ENCODE data around the gene NDUFB5. TPM values are rescaled to one million over a fixed set of nuclear protein-coding genes. Genes with fewer than 3 reads are reported as not detected.

NDUFB5 gene
- total RNA-seq, 1 experiment from 2014 or later = 95.6 TPM

GRCh38 chr3:179655236-179655635 is 50.6 kb downstream of the NDUFB5 start (continued):
- no peak for TF ChIP-seq ZSCAN18 (CRISPR knock-in tag; IDR thresholded peaks at IDR 0.05)
- TF ChIP-seq ZMAT4 (CRISPR knock-in tag; IDR thresholded peaks at IDR 0.05) = no peak
- TF ChIP-seq JAZF1 (CRISPR knock-in tag; IDR thresholded peaks at IDR 0.05) = no peak
- TF ChIP-seq GABPB1 (CRISPR knock-in tag; IDR thresholded peaks at IDR 0.05) = no peak
- TF ChIP-seq HMGA2 (CRISPR knock-in tag; IDR thresholded peaks at IDR 0.05) = no peak
- TF ChIP-seq ATF1 (CRISPR knock-in tag; IDR thresholded peaks at IDR 0.05) = no peak
- TF ChIP-seq SMAD4 (CRISPR knock-in tag; IDR thresholded peaks at IDR 0.05) = no peak

- DNase-seq (ENCODE audit: low spot score) = no peak
- POLR2A ChIA-PET = no interaction called here
- 0 out of 2 replicates have a peak overlapping the region, but pooled peaks have one; percentile 55 for H3K27ac Mint-ChIP-seq
- CTCF ChIA-PET = interaction anchor here (1.2 to 2.7 kb wide), 2 partner anchors 9 to 109 kb away, joined by 4 to 21 read pairs; no protein-coding TSS in a partner anchor
- no peak for ATAC-seq
- peaks cover 14% of the 10 kb centered on the region for H3K36me3 Mint-ChIP-seq
- H3K4me1 Mint-ChIP-seq = peaks cover 47% of the 10 kb centered on the region
- no peak overlapping the region for H3K4me3 Mint-ChIP-seq
- H3K27me3 Mint-ChIP-seq (ENCODE audit: low read depth) = no peaks in the 10 kb centered on the region
- no peaks in the 10 kb centered on the region for H3K9me3 Mint-ChIP-seq
- TF ChIP-seq ZNF317 (CRISPR knock-in tag; IDR thresholded peaks at IDR 0.05; ENCODE audit: borderline replicate concordance, low read depth) (no peak), MAX (CRISPR knock-in tag; IDR thresholded peaks at IDR 0.05) (no peak), CREB1 (CRISPR knock-in tag; IDR thresholded peaks at IDR 0.05) (no peak), PRRX2 (CRISPR knock-in tag; IDR thresholded peaks at IDR 0.05) (no peak), IRF1 (CRISPR knock-in tag; IDR thresholded peaks at IDR 0.05) (no peak), MYBL2 (CRISPR knock-in tag; IDR thresholded peaks at IDR 0.05) (no peak), MXD4 (CRISPR knock-in tag; IDR thresholded peaks at IDR 0.05; ENCODE audit: borderline replicate concordance) (no peak), ZNF512 (CRISPR knock-in tag; IDR thresholded peaks at IDR 0.05; ENCODE audit: borderline replicate concordance) (no peak), ZNF423 (CRISPR knock-in tag; IDR thresholded peaks at IDR 0.05) (no peak), IRF2 (CRISPR knock-in tag; IDR thresholded peaks at IDR 0.05; ENCODE audit: borderline replicate concordance, low read depth) (no peak), NR3C1 (CRISPR knock-in tag; conservative IDR thresholded peaks at IDR 0.05; ENCODE audit: low read depth) (no peak), FOXP1 (CRISPR knock-in tag; IDR thresholded peaks at IDR 0.05; ENCODE audit: borderline replicate concordance) (no peak), OVOL2 (CRISPR knock-in tag; IDR thresholded peaks at IDR 0.05; ENCODE audit: borderline replicate concordance) (no peak), NR1H2 (CRISPR knock-in tag; IDR thresholded peaks at IDR 0.05) (no peak), E2F1 (CRISPR knock-in tag; IDR thresholded peaks at IDR 0.05) (no peak)
- TF ChIP-seq, protein P1, sequence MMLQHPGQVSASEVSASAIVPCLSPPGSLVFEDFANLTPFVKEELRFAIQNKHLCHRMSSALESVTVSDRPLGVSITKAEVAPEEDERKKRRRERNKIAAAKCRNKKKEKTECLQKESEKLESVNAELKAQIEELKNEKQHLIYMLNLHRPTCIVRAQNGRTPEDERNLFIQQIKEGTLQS (CRISPR knock-in tag; conservative IDR thresholded peaks at IDR 0.05) = no peak
- TF ChIP-seq, protein P2, sequence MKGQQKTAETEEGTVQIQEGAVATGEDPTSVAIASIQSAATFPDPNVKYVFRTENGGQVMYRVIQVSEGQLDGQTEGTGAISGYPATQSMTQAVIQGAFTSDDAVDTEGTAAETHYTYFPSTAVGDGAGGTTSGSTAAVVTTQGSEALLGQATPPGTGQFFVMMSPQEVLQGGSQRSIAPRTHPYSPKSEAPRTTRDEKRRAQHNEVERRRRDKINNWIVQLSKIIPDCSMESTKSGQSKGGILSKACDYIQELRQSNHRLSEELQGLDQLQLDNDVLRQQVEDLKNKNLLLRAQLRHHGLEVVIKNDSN (CRISPR knock-in tag; IDR thresholded peaks at IDR 0.05) = no peak
These were observed 54.0 kb downstream of the NDUFB5 start for GRCh38 chr3:179658606-179659005.

Measured in WTC11 (cell line).